Parathyroid adenoma (tissue), 2 donors: Measurements from ENCODE around the gene PARP3.

Experiments used
- H2AFZ ChIP-seq: fragments of 300-600 bp; sonication (generic); one replicate; pipeline ENCODE4 v1.7.0; 2017; ENCODE audit warnings: antibody characterized with exemption, mild to moderate bottlenecking
- H3K27ac ChIP-seq: fragments of 300-600 bp; sonication (generic); one replicate; pipeline ENCODE4 v1.7.0; 2017
- H3K27me3 ChIP-seq: fragments of 300-600 bp; sonication (generic); one replicate; pipeline ENCODE4 v1.7.0; 2017; ENCODE audit warnings: low read length; ENCODE audit not compliant: control insufficient read depth, insufficient read depth
- H3K36me3 ChIP-seq: fragments of 300-600 bp; sonication (generic); one replicate; pipeline ENCODE4 v1.7.0; 2017; ENCODE audit warnings: low read length; ENCODE audit not compliant: control insufficient read depth, insufficient read depth
- H3K4me1 ChIP-seq: fragments of 300-600 bp; sonication (generic); one replicate; pipeline ENCODE4 v1.7.0; 2017; ENCODE audit warnings: control low read depth
- H3K4me2 ChIP-seq: fragments of 300-600 bp; sonication (generic); one replicate; pipeline ENCODE4 v1.7.0; 2017; ENCODE audit warnings: low read length
- H3K4me3 ChIP-seq: fragments of 300-600 bp; sonication (generic); one replicate; pipeline ENCODE4 v1.7.0; 2017; ENCODE audit warnings: low read depth, low read length
- H3K79me2 ChIP-seq: fragments of 300-600 bp; sonication (generic); one replicate; pipeline ENCODE4 v1.7.0; 2017; ENCODE audit warnings: control low read depth
- H3K9ac ChIP-seq: fragments of 300-600 bp; sonication (generic); one replicate; pipeline ENCODE4 v1.7.0; 2017; ENCODE audit warnings: mild to moderate bottlenecking
- H3K9me3 ChIP-seq: fragments of 300-600 bp; sonication (generic); one replicate; pipeline ENCODE4 v1.7.0; 2017; ENCODE audit warnings: low read length; ENCODE audit not compliant: control insufficient read depth
- TF ChIP-seq, protein P1 (sequence below): fragments of 300-600 bp; sonication (generic); IDR thresholded peaks from one replicate; pipeline ENCODE4 v1.7.0; 2017; ENCODE audit warnings: antibody characterized with exemption, mild to moderate bottlenecking
- donor health status: primary hyperparathyroidism.

PARP3 gene

DNA sequence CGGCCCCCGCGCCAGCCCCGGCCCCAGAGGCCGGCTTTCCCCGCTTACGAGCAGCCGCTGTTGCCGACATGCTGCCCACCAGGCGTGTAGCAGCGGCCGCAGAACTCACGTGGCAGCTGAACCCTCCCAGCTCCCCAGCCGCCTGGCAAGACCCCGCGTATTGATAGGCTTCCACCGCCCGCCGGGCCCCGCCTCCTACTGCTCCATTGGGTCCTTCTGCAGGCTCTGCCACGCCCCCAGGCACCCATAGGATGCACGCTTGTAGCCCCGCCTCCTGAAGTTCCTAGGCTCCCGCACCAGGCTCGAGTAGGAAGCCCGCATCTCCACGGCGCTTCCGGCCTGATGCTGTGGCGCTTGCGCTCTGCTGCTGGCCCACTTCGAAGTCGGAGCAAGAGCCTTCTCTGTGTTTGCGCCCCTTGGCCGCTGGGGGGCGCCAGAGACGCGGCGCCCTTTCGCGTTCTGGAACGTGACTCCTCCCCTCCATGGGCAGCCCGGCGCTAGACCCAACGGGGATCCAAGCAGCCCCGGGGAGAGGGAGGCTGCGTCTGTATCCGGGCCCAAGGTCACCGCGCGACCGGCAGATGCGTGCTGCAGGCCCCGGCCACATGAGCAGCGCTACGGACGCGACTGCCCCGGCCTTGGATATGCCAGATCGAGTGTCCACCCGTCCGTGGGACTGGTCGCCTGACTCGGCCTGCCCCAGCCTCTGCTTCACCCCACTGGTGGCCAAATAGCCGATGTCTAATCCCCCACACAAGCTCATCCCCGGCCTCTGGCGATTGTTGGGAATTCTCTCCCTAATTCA, at the start of gene PARP3, which contains the start of gene RRP9:
Gene PARP3, plus strand, starts transcription at position 566 of the 805 bp plus-strand sequence. CDS start 993 bp downstream, outside the sequence.
Gene RRP9, minus strand, starts transcription at position 107 of the 805 bp plus-strand sequence. Its CDS starts 37 bp downstream, at position 70.
- peak within 1 kb of the TSS; percentile 93 for H3K9ac ChIP-seq
- H2AFZ ChIP-seq = peak within 1 kb of the TSS; percentile 96
- H3K27me3 ChIP-seq = no peaks in the 10 kb centered on the region
- H3K4me3 ChIP-seq = peak within 1 kb of the TSS; percentile 80
- H3K4me1 ChIP-seq = peaks cover 12% of the 10 kb centered on the region
- peak within 1 kb of the TSS; percentile 94 for H3K4me2 ChIP-seq
- H3K9me3 ChIP-seq = no peaks in the 10 kb centered on the region
- H3K36me3 ChIP-seq = no peaks in the 10 kb centered on the region
- no peaks in the 10 kb centered on the region for H3K79me2 ChIP-seq
- peak within 1 kb of the TSS; percentile 97 for H3K27ac ChIP-seq
- TF ChIP-seq, protein P1, sequence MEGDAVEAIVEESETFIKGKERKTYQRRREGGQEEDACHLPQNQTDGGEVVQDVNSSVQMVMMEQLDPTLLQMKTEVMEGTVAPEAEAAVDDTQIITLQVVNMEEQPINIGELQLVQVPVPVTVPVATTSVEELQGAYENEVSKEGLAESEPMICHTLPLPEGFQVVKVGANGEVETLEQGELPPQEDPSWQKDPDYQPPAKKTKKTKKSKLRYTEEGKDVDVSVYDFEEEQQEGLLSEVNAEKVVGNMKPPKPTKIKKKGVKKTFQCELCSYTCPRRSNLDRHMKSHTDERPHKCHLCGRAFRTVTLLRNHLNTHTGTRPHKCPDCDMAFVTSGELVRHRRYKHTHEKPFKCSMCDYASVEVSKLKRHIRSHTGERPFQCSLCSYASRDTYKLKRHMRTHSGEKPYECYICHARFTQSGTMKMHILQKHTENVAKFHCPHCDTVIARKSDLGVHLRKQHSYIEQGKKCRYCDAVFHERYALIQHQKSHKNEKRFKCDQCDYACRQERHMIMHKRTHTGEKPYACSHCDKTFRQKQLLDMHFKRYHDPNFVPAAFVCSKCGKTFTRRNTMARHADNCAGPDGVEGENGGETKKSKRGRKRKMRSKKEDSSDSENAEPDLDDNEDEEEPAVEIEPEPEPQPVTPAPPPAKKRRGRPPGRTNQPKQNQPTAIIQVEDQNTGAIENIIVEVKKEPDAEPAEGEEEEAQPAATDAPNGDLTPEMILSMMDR = peak; percentile 100

DNA sequence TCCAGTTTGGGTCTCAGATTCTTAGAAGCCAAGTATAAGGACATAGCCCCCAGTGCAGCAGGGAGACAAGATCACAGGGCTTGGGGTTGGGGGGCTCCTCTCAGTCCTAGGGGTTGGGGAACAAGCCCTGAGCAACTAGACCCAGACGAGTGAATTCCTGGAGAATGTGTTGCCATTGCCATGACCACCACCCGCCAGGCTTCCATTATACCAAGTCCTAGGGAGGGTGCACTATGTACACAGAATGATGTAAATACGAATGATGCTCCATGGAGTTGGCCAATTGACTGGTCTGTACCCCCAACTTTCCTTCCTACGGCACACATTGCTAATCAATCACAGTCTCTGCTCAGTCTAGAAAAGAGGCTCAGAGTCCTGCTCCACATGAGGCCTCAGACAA, 47.8 kb upstream of the PARP3 start:
- H3K36me3 ChIP-seq = no peaks in the 10 kb centered on the region
- H3K27ac ChIP-seq = no peak overlapping the region
- no peak overlapping the region for H3K4me3 ChIP-seq
- H3K4me2 ChIP-seq = no peak overlapping the region
- no peaks in the 10 kb centered on the region for H3K4me1 ChIP-seq
- TF ChIP-seq, protein P1 = no peak
- no peaks in the 10 kb centered on the region for H3K27me3 ChIP-seq
- H3K9ac ChIP-seq = no peak overlapping the region
- H3K79me2 ChIP-seq = no peaks in the 10 kb centered on the region
- H2AFZ ChIP-seq = no peak overlapping the region
- H3K9me3 ChIP-seq = no peaks in the 10 kb centered on the region

DNA sequence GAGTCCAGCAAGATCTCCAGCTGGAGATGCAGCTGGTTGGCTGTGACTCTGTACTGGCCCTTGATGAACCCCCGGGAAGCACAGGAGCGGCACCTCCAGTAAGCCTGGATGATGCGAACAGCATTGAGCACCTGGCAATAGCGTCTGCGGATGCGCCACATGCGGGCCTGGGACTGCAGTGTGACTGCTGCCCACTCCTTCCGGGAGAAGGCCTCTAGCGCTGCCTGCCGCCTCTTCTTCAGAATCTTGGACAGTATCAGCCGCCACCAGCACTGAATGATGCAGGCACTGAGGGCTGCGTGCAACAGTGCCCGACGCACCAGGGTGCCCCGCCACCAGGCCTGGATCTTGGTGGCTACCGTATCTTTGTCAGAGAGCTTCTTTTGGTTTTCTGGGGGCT, 47.2 kb upstream of the PARP3 start:
- Histone ChIP-seq H3K4me2 (no peak overlapping the region), H3K27ac (no peak overlapping the region), H3K79me2 (no peaks in the 10 kb centered on the region), H3K4me3 (no peak overlapping the region), H3K9ac (no peak overlapping the region), H3K36me3 (no peaks in the 10 kb centered on the region), H3K9me3 (no peaks in the 10 kb centered on the region), H2AFZ (no peak overlapping the region), H3K27me3 (no peaks in the 10 kb centered on the region), H3K4me1 (no peaks in the 10 kb centered on the region)
- TF ChIP-seq, protein P1 = no peak

DNA sequence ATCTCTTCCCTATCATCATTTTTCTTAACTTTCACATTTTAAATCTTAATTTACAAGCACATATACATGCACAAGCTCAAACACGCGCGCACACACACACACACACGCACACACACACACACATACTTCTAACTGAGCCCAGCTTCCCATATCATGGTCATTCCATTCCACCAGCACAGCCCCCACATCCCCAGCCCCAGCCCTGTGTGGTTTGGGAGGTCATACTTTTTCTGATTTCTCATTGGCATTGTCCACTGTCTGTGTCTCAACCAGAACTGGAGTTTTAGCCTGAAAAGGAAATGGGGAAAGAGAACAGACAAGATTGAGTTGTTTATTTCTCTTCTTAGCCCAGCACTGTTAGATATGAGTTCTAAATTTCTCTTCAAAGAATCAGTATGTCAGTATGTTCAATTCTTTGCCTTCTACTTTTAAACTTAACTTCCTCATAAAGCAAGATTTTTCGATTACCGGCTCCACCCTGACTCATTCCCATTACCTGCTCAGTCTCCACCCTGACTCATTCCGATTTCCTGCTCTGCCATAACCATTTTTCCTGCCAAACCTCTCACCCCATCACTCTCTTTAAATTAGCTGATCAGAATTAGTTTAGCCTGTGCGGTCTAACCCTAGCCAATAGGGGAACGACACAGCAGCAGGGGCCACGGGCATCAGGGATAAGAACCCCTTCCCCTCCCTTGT, 45.4 kb upstream of the PARP3 start:
- H3K4me3 ChIP-seq = no peak overlapping the region
- H3K79me2 ChIP-seq = no peaks in the 10 kb centered on the region
- H3K4me1 ChIP-seq = no peaks in the 10 kb centered on the region
- no peak overlapping the region for H3K9ac ChIP-seq
- no peaks in the 10 kb centered on the region for H3K27me3 ChIP-seq
- H3K36me3 ChIP-seq = no peaks in the 10 kb centered on the region
- H3K27ac ChIP-seq = no peak overlapping the region
- H2AFZ ChIP-seq = no peak overlapping the region
- H3K9me3 ChIP-seq = no peaks in the 10 kb centered on the region
- no peak overlapping the region for H3K4me2 ChIP-seq
- TF ChIP-seq, protein P1 = no peak
